Ectodermal cell (in vitro differentiated cells): ENCODE results near the gene RAX2.
"Not testable (repeated sequence)": the region's sequence is repeated elsewhere in the genome, so short reads cannot be mapped to it uniquely, and the experiment has no call there.

Experiments used
- H3K27ac ChIP-seq: 2 replicates; pipeline ENCODE4 v1.7.0; 2013; ENCODE audit warnings: mild to moderate bottlenecking, low read depth, low read length; ENCODE audit not compliant: insufficient read depth, poor library complexity, severe bottlenecking
- H3K27me3 ChIP-seq: 2 replicates; pipeline ENCODE4 v1.7.0; 2013; ENCODE audit warnings: mild to moderate bottlenecking, low read length; ENCODE audit not compliant: insufficient read depth, control insufficient read depth, poor library complexity, severe bottlenecking
- H3K36me3 ChIP-seq: one replicate; pipeline ENCODE4 v1.7.0; 2013; ENCODE audit warnings: low read length; ENCODE audit not compliant: control insufficient read depth, insufficient read depth
- H3K4me1 ChIP-seq: one replicate; pipeline ENCODE4 v1.7.0; 2013; ENCODE audit warnings: low read length; ENCODE audit not compliant: control insufficient read depth, insufficient read depth
- H3K4me3 ChIP-seq: 2 replicates; pipeline ENCODE4 v1.7.0; 2013; ENCODE audit warnings: low read depth, low read length, control low read depth; ENCODE audit not compliant: insufficient read depth
- H3K9me3 ChIP-seq: 2 replicates; pipeline ENCODE4 v1.7.0; 2013; ENCODE audit warnings: mild to moderate bottlenecking, low read length, moderate library complexity; ENCODE audit not compliant: control insufficient read depth
- WGBS, 2 experiments: methylation state at CpG; one replicate each; pipeline ENCODE4 v1.1.7; 2013; ENCODE audit warnings: missing lambda C conversion rate in 2 of 2; 5-methylcytosine and 5-hydroxymethylcytosine counted together

Gene RAX2

DNA sequence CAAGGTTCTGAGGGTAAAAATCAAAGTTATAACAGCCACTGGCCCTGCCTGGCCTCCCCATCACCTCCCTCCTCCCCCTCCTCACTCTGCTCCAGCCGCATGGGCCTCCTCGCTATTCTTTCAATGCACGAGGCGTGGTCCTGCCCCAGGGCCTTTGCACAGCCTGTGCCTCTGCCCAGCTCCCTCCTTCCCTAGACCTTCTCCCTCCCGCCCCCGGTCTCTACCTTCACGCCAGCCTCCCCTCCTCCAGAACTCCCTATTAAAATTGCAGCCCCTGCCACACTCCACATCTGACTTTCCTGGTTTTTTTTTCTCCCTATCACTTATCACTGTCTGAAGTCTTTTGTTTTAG, 3.3 kb downstream of the RAX2 start:
- peaks cover 15% of the 10 kb centered on the region for H3K4me1 ChIP-seq
- no peaks in the 10 kb centered on the region for H3K27me3 ChIP-seq
- H3K9me3 ChIP-seq: no peaks in the 10 kb centered on the region
- H3K27ac ChIP-seq: no peak overlapping the region
- 93 to 96% methylated on average over 7 of the region's 7 CpGs for WGBS, 2 experiments
- H3K4me3 ChIP-seq: no peak overlapping the region
- H3K36me3 ChIP-seq: no peaks in the 10 kb centered on the region

DNA sequence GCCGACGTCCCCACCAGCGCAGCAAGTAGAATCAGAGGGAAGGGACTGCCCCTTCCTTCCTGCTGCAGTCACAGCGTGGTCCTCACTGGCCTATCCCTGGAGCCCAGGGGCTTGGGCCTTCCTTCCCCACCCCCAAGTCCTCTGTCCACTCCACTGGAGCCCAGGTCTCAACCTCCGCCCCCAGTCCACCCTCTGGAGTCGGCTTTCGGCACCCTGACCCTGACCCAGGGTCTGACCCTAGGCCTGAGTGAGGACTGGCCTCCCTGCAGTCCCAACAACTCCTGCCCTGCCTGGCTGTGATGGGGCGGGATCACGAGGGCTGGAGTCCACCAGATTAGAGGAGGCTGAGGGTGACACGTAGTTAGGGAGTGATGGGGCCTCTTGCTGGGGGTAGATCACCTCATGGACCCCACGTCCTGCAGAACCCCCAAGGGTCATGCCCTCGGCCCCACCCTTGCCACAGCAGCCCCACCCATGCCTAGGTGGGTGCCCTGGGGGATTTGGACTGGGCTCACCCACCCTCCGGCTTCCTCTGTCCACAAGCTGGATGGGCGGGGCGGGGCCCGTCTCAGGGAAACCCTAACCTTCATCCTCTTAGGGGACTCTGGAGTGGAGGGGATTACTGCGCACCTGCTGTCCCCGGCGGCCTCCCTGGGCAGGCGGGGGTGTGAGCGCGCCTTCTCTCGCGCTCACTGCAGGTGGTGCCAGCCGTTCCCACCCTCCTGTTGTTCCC, 3.8 kb downstream of the RAX2 start:
- 87 to 90% methylated on average over 25 of the region's 25 CpGs for WGBS, 2 experiments
- Histone ChIP-seq H3K9me3 (no peaks in the 10 kb centered on the region), H3K36me3 (no peaks in the 10 kb centered on the region), H3K27ac (no peak overlapping the region), H3K27me3 (no peaks in the 10 kb centered on the region), H3K4me3 (no peak overlapping the region), H3K4me1 (peaks cover 15% of the 10 kb centered on the region)

DNA sequence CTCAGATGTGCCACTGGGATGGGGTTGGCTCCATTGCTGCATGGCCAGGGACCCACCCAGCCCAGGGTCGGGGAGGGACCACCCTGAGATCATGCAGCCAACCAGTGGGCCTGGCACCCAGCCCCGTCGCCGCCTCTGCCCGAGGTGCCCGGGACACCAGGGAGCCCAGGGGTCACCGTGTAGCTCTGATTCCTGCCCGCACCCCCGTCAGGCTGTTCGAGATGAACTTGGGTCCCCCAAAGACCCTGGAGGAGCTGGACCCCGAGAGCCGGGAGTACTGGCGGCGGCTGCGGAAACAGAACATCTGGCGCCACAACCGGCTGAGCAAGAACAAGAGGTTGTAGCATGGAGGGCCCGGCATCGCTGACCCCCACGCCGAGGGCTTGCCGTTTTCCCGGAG, 5.0 kb downstream of the RAX2 start:
- WGBS, 2 experiments: 92 to 93% methylated on average over 23 of the region's 23 CpGs
- Histone ChIP-seq H3K9me3 (no peaks in the 10 kb centered on the region), H3K27me3 (no peaks in the 10 kb centered on the region), H3K4me1 (peaks cover 11% of the 10 kb centered on the region), H3K36me3 (no peaks in the 10 kb centered on the region), H3K27ac (no peak overlapping the region), H3K4me3 (no peak overlapping the region)

DNA sequence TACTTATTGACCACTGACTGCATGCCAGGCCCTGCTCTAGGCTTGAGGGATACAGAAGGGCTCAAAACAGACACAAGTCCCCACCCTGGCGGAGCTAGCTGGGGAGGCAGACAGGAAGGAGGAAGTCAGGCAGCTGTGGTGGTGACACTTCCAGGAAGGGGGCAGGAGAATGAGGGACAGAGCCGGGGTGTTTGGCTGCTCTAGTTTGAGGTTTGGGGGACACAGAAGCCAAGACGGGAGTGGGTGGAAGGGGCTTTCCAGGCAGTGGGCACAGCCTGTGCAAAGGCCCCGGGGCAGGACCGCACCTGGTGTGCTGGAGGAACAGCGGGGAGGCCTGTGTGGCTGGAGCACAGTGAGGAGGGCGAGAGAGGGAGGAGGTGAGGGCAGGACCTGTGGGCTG, 5.5 kb downstream of the RAX2 start:
- WGBS, 2 experiments: 86 to 87% methylated on average over 7 of the region's 7 CpGs
- no peaks in the 10 kb centered on the region for H3K27me3 ChIP-seq
- H3K27ac ChIP-seq: no peak overlapping the region

DNA sequence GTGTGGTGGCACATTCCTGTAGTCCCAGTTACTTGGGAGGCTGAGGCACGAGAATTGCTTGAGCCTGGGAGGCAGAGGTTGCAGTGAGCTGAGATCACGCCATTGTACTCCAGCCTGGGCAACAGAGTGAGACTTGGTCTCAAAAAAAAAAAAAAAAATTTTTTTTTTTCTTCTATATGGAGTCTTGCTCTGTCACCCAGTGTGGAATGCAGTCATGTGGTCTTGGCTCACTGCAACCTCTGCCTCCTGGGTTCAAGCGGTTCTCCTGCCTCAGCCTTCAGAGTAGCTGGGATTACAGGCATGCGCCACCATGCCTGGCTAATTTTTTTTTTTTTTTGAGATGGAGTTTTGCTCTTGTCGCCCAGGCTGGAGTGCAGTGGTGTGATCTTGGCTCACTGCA, 6.3 kb downstream of the RAX2 start:
- H3K9me3 ChIP-seq, H3K4me3 ChIP-seq, H3K27ac ChIP-seq, H3K4me1 ChIP-seq, H3K27me3 ChIP-seq, H3K36me3 ChIP-seq: not testable (repeated sequence)
- WGBS, 2 experiments: 94 to 97% methylated on average over 5 of the region's 5 CpGs

More for the DNA sequence above, 5.5 kb downstream of the RAX2 start:
- no peaks in the 10 kb centered on the region for H3K36me3 ChIP-seq
- H3K4me1 ChIP-seq: peaks cover 6% of the 10 kb centered on the region
- H3K4me3 ChIP-seq: no peak overlapping the region
- no peaks in the 10 kb centered on the region for H3K9me3 ChIP-seq

DNA sequence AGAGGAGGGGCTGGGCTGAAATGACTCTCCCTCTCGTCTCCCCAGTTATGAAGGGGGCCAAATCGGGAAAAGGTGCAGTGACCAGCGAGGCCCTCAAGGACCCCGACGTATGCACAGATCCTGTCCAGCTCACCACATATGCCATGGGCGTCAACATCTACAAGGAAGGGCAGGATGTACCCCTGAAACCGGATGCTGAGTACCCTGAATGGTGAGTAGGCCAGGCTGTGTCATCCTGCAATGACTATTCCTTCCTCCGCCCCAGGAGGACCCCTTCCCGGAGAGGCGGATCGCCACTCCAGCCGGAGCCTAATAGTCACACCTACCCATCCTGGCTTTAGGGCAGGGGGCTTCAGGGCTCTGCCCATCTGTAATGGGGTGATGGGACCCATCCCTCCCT, 6.9 kb downstream of the RAX2 start:
- no peak overlapping the region for H3K4me3 ChIP-seq
- WGBS, 2 experiments: 97% methylated on average over 12 of the region's 12 CpGs
- H3K27ac ChIP-seq: no peak overlapping the region
- no peaks in the 10 kb centered on the region for H3K36me3 ChIP-seq
- no peaks in the 10 kb centered on the region for H3K4me1 ChIP-seq
- H3K27me3 ChIP-seq: no peaks in the 10 kb centered on the region
- no peaks in the 10 kb centered on the region for H3K9me3 ChIP-seq

DNA sequence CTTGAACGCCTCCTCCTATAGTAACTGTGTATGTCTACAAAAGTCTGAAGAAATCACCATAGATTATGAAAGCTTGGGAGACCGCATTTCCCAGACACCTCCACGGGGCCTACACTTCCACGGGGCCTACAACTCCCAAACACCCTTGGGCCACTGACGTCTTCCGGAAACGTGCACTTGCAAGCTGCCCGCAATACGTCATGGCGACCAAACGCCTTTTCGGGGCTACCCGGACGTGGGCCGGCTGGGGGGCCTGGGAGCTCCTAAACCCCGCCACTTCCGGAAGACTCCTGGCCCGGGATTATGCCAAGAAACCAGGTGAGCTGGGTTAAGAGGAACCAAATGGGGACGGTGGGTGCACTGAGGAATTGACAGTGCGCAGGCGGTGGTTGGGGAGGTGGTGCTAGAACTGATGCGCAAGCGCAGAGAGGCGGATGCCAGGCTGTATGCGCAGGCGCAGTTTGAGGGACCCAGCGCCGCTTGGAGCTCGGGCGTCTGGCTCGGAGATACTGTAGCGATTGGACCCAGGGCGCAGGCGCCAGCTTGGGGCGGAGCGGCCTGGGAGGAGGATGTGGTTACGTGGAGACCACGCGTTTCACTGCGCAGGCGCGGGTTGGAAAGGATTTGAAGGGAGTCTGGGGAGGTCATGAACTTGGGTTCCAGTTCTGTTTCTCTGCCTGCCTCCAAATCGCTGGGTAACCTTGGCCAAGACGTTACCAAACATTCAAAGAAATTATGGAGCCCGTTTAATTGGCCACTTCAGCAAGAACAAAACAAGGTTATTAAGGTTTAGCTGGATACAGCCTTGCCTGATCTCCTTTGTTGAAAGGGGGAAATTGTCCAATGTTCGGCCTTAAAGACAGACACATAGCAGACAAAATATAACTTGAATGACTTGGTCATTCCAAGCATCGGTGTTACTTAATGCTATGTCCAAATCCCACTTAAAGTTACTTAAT, 9.2 kb downstream of the RAX2 start, which contains the start of gene MRPL54:
TSS of gene MRPL54 (plus strand) at position 182 of the 959 bp plus-strand sequence. CDS start at position 201, 19 bp downstream.
- H3K9me3 ChIP-seq: no peaks in the 10 kb centered on the region
- H3K4me1 ChIP-seq: no peaks in the 10 kb centered on the region
- WGBS, 2 experiments: 5% methylated on average over 47 of the region's 47 CpGs

DNA sequence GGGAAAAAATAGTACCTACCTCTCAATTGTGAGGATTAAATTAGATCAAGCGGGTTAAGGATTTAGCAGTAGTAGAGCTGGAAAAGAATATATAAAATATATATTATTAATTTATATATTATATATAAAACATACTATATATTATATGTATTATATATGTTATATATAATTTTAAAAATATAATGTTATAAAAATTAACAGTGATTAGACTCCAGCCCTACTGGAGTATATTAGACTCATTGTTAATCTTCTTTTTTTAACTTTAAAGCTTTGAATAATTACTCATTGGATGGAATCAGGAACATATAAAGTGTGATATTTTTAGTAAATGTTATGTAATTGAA, 9.9 kb downstream of the RAX2 start:
- H3K36me3 ChIP-seq: peaks cover 5% of the 10 kb centered on the region
- H3K4me3 ChIP-seq: peak overlapping the region; percentile 97
- H3K4me1 ChIP-seq: no peaks in the 10 kb centered on the region
- no peaks in the 10 kb centered on the region for H3K27me3 ChIP-seq
- H3K9me3 ChIP-seq: no peaks in the 10 kb centered on the region
- no CpG with 5 or more reads among the region's 1 CpG for WGBS, 2 experiments
- H3K27ac ChIP-seq: no peak overlapping the region

More for the DNA sequence above, 9.2 kb downstream of the RAX2 start, which contains the start of gene MRPL54:
- Histone ChIP-seq H3K4me3 (peak within 1 kb of the TSS; percentile 97), H3K27me3 (no peaks in the 10 kb centered on the region), H3K36me3 (peaks cover 5% of the 10 kb centered on the region), H3K27ac (peak within 1 kb of the TSS; percentile 92)

DNA sequence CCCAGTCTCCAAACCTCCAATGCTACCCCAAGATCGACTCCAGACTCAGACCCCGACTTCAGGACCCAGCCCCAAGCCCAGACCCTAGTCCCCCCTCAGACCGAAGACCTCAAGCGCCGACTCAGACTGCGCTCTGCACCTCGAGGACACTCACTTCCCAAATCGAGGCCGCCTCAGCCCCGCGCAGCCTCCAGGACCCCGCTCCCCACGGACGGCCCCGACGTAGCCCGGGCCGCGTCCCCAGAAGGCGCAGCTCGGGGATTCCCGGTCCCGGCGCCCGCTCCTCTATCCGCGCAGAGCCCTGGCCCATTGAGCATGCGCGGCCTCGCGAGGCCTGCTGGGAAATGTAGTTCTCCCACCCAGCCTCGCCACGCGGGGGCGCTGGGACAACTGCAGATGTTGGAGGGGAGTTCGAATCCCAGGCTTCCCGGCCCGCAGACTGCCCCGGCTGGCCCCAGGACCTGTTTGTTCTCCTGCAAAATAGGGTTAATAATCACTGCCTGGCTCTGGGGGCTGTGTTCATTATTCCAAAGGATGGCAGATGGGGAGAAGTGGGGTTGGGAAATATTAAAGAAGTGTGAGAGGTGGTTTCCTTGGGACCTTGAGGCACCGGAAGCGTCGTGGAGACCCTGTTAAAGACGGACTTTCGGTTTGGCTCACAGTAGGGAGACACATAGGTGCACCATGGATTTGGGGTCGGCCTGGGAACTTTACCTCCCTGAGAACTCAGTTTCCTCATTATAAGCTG, 10.5 kb downstream of the RAX2 start, which contains the start of gene APBA3:
TSS of gene APBA3 (minus strand) at position 311 of the 748 bp plus-strand sequence. CDS start 1,428 bp downstream, outside the sequence.
- 8 to 9% methylated on average over 45 of the region's 45 CpGs for WGBS, 2 experiments

More for the DNA sequence above, 10.5 kb downstream of the RAX2 start, which contains the start of gene APBA3:
- Histone ChIP-seq H3K4me1 (no peaks in the 10 kb centered on the region), H3K36me3 (peaks cover 5% of the 10 kb centered on the region), H3K9me3 (no peaks in the 10 kb centered on the region), H3K4me3 (peak within 1 kb of the TSS; percentile 97), H3K27me3 (no peaks in the 10 kb centered on the region), H3K27ac (peak within 1 kb of the TSS; percentile 92)
